Gastroesophageal sphincter (tissue), 3 donors: Measurements from ENCODE around the gene C1orf87.

Experiments
- EP300 ChIP-seq: sonication (generic); formaldehyde crosslinking; IDR thresholded peaks from one replicate; pipeline ENCODE4 v1.6.1; 2017; ENCODE audit warnings: antibody characterized with exemption, mild to moderate bottlenecking
- POLR2A ChIP-seq, 2 donors: fragments of 450-650 bp; IDR thresholded peaks; one replicate each; pipeline ENCODE4 v1.6.1; 2017; ENCODE audit warnings: antibody characterized with exemption in 2 of 2, mild to moderate bottlenecking in 2 of 2, moderate library complexity in 1 of 2
- POLR2AphosphoS5 ChIP-seq: sonication (generic); formaldehyde crosslinking; IDR thresholded peaks from one replicate; pipeline ENCODE4 v1.6.1; 2017; ENCODE audit warnings: antibody characterized with exemption
- TF ChIP-seq, protein P1 (sequence below), 4 experiments: fragments of 200-600 bp in 2 of 4; fragments of 450-650 bp in 2 of 4; sonication (generic) in 1 of 4; IDR thresholded peaks; one replicate each; pipeline ENCODE4 v1.5.1; 2017 to 2019; ENCODE audit warnings: antibody characterized with exemption in 4 of 4, mild to moderate bottlenecking in 2 of 4, moderate library complexity in 2 of 4

- TF ChIP-seq, protein P1, sequence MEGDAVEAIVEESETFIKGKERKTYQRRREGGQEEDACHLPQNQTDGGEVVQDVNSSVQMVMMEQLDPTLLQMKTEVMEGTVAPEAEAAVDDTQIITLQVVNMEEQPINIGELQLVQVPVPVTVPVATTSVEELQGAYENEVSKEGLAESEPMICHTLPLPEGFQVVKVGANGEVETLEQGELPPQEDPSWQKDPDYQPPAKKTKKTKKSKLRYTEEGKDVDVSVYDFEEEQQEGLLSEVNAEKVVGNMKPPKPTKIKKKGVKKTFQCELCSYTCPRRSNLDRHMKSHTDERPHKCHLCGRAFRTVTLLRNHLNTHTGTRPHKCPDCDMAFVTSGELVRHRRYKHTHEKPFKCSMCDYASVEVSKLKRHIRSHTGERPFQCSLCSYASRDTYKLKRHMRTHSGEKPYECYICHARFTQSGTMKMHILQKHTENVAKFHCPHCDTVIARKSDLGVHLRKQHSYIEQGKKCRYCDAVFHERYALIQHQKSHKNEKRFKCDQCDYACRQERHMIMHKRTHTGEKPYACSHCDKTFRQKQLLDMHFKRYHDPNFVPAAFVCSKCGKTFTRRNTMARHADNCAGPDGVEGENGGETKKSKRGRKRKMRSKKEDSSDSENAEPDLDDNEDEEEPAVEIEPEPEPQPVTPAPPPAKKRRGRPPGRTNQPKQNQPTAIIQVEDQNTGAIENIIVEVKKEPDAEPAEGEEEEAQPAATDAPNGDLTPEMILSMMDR (IDR thresholded peaks at IDR 0.05), result no peak
- no peak for TF ChIP-seq POLR2A (IDR thresholded peaks at IDR 0.05)
- no peak for TF ChIP-seq EP300
- TF ChIP-seq POLR2AphosphoS5, result no peak
Measured at GRCh38 chr1:59992040-59992820, 81.3 kb downstream of the C1orf87 start.
